Hindlimb muscle (tissue), 1 donor: ENCODE results near the gene SLC39A1. TPM values are rescaled to one million over a fixed set of nuclear protein-coding genes. Genes with fewer than 3 reads are reported as not detected.
A peak's percentile ranks its signal among the peaks of the same experiment; 100 is the strongest.

Experiments used
- DNase-seq: peaks from one replicate; pipeline ENCODE4 v3.0.0-alpha.2; 2013
- polyA plus RNA-seq: library from polyadenylated mRNA; unstranded; fragments of 120-200 nt; gene quantifications from one replicate; pipeline ENCODE4 v1.2.1, GENCODE V29; 2013; ENCODE audit not compliant: insufficient read length

Gene SLC39A1
- polyA plus RNA-seq, 1 donor, result 43.9 TPM

DNA sequence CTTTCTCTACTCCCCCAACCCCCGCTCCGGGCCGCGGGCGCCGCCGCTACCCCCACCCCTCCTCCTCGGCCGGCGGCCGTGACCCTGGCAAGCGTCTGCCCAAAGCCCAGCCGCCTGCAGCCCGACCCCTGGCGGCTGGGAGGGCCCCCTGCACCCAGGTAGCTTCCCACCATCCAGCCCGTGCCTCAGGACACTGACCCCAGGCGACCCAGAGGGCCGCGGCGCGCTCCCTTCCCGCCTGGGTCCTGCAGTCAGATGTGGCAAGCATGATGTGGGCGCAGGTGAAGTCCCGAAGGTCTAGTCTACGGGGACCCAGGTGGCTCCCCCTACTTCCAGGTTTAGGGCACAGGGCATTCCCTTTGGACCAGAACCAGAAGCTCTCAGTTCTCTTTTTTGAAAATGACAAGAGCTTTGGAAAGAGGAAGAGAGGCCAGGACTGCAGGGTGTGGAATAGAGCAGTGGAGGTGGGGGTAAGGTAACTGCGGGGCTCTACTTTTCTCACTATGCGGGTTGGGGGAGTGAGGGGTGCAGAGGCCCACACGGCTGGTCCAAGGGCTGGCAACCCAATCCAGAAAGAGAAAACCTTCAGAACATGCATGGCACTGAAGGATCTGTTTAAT lies 16.6 kb downstream of the SLC39A1 start, which contains the start of gene DENND4B:
Gene DENND4B, minus strand, starts transcription at position 97 of the 620 bp plus-strand sequence. CDS start 2,344 bp downstream, outside the sequence.
- DNase-seq, result peak; percentile 88

DNA sequence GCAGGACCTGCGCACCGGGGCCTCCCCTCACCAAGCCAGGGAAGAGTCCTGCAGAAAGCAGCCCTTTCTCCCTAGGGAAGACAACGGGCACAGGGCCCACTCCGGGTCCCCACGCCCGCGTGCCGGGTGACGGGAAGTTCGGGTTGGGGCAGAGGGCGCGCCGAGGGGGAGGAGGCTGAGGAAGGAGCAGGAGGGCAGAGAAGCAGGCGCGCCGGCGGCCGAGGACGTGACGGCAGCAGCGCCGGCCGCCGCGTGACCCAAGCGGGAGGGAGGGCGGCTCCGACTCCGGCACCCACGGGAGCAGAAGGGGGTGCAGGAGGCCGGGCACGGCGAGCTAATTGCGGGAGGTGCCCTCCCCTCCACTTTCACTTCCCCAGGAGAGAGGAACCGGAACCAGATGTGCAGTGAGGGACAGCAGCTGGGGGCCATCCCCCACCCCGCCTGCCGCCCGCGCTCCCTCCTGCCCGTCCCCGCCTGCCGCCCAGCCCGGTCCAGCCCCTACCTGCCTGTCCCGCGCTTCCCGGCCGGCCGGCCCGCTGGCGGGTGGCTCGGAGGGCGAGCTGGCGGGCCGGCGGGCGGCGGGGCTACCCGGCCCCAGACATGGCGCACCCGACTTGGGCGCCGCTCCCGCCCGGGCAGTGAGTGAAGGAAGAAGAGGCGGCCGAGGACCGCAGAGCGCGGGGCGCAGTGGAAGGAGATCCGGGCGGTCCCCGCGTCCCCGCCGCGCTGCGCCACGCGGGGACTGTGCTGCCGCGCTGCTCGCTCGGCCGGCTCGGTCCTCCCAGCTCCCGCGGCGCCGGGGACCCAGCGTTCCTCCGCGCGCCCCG lies 17.3 kb downstream of the SLC39A1 start:
- DNase-seq, result peak; percentile 74

DNA sequence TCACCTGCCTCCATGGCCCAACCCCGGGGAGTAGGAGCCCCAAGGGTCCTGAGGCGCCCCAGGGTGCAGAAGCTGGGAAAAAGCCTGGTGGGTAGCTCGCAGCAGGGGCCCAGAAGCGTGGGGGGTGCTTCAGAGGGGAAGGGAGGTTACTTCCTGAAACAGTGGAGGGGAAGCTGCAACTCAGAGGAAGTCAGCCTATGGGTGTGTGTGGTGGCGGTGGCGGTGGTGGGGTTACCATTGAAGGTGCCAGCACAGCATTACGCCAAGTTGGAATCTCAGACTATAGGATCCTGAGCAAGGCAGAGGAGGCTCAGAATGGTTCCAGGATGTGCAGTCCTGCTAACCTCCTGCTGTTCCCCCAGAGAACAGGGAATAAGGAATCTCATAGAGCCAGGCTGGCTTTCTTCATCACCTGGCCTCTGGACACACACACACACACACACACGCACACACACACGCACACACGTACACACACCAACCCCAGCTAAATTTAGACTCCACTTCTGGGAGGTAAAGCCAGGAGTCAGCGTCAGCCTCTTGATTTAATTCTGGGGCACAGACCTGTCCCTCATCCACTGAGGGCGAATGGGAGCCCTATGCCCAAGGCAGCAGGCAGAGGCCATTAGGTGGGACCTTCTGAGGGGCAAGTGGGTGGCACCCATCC lies 18.1 kb downstream of the SLC39A1 start:
- no peak for DNase-seq

DNA sequence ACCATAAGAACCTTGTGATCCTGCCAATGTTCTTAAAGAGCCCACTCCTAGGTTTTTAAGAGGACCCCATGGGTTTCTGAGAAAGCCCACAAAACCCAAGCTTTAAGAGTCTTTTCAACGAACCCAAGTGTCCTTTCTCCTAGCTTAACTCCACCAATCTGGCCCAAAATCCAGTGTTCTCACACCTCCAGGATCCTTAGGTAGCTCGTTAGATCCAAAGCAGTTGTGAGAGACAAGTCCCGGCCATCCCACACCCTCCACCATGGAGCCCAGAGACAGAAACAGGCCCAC lies 18.6 kb downstream of the SLC39A1 start:
- no peak for DNase-seq

DNA sequence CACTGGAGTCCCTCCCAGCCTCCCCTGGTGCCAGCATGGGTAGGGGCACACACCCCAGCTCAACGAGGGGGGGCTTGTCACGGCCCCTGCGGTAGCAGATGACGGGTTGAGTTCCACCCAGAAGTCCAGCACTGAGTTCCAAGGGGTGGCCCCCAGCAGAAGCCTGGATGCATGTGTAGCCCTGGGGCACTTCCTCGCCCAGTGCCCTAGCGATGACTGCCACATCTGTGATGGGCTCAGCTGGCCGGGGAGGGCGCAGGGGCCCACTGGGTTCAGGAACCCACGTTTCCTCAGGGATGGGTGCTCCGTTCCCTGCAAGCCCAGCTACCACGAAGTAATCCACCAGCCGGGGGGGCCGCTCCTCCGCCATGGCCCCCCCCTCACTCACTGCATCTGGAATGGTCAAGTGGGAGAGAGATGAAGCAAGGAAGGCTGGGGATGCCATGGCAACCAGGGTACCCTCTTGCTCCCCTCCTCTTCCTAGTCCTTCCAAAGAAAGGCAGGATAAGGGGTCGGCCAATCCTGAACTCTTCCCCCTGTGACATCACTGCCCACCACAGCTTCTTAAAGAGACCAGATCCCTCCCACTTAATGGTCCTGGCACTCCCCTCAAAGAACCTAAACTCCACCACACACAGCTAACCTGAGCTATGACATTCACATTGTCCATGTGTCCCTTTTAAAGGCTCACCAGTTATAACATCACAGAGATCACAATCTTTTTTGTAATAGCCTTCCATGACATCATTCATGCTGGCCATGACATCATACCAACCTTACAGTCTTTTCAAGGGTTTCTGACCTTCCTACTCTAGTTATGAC lies 19.1 kb downstream of the SLC39A1 start:
- no peak for DNase-seq

DNA sequence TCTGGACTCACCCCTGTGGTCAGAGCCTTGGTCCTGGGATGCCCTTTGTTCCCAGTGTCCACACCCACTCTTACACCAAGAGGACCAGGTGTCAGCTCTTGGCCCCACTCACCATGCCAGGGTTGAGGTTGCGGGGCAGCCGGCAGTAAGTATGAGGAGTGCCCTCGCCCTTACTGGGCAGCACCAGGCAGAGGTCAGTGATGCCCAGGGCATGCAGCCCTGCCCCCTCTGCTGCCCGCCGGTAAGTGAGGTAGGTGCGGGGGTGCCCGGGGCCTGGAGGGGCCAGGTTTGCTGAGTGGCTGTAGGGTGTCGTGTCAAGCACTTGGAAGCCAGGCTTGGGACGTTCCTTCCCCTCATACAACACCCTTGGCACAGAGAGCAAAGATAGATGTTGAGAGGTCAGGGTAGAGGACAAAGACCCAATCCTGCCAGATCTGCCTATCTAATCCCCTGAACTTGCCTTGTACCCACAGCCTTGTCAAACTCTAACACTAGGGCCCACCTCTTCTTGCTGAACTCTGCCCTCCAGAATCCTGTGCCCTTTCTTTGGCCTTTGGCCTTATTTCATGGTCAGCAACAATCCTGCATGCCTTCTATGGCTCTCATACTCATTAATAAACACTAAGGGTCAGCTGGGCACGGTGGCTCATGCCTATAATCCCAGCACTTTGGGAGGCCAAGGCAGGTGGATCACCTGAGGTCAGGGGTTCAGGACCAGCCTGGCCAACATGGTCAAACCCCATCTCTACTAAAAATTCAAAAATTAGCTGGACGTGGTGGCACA lies 20.4 kb downstream of the SLC39A1 start:
- DNase-seq, result no peak

DNA sequence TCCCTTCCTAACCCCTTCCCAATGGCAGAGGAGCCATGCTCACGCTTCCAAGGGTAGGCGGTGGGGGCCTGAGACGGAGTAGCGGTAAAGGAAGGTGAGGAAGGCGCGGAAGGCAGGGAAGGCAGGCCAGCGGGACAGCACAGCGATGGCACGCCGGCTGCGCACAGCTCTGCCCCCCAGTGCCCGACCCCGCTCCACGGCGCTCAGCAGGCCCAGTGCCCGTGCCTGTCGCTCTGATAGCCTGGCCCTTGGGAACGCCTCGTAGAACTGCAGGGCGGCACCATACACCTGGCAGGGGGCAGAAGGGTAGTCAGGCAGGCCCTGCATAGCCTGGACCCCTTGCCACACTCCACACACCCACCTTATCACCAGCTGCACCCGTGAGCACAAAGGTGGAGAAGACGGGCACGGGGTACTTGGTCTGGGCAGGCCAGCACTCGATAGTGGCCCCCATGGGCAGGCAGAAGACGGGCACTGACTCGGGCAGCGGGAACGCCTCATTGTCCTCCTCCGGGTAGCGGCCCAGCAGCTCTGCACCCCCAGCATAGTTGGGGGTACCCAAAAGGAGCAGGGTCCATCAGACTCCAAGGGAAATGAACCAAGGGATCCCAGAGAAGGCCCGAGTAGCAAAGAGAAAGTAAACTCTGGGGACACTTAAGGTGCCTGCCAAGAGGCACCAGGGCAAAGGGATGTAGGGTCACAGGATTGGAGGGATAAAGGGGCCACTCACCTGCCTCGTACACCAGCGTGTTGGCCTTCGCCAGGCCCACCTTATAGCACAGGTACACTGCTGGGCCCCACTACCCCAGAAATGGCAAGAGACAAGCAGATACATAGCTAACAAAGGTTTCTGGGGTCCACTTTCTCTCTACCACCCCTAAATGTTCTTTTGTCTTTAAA lies 21.3 kb downstream of the SLC39A1 start:
- no peak for DNase-seq

DNA sequence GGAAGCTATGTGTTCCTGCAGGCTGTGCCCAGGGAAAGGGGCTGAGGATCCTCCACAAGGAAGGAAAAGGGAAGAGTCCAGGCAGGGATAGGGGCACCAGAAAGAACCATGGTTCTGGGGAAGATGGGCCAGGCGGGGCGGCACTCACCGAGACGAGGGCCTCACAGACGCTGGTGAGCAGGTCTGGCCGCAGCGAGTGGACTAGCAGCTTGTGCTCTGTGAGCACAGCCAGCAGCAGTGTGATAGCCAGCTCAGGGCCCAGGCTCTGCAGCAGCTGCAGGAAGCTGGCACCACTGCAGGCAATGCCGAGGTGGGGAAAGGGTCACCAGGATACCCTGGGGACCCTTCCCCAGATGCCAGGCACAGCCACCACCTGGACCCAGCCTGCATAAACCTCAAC lies 22.6 kb downstream of the SLC39A1 start:
- DNase-seq, result no peak

DNA sequence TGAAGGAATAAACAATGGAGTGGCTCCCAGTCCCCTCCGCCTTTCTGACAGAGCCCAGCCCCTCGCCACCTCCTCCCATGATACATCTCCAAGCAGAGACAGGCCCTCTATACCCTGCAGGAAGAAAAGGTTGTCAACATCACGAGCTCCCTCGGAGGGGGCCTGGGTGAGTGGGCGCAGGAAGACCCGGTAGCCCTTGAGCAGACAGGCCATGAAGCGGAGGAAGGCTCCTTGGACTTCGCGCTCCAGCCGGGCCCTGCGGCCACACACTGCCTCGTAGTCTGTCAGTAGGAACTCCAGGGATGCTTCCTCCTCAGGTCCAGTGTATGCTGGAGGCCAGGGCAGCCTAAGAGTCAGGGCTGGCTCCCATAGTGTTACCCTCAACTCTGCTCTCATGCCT lies 23.9 kb downstream of the SLC39A1 start:
- no peak for DNase-seq

DNA sequence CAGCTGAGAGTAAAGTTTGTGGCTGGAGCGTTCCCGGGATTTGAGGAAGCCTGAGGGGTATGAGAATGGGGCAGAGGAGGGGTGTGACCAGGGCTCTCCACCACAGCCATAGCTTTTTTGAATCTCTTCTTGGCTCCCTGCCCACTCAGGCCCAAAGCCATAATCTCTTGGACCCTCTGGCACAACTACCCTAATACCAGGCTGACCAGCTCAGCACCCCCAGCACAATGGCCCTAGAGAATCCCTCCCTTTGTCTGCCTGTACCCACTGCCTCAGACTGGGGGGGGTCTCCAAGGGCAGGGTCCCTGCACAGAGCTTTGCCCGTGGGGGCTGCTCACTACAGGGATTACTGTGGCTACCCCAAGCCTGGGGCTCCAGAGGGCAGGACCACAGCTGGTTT lies 24.3 kb downstream of the SLC39A1 start:
- no peak for DNase-seq

DNA sequence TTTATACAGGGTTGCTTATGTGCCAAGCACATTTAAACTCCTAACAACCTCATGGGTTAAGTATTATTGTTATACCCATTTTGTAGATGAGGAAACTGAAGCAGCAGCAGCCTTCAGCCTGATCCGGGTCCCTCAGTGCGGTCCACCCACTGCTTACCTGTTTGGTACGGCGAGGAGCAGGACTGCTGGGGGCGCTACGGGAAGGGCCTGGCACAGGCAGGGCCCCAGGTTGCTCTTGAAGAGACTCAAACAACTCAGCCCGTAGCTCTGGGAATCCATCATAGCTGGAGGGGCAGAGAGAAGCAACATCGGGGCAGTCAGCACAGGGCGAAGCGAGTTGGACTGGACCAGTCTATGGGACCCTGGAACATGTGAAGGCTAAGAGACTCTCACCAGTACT lies 26.0 kb downstream of the SLC39A1 start:
- DNase-seq, result no peak

DNA sequence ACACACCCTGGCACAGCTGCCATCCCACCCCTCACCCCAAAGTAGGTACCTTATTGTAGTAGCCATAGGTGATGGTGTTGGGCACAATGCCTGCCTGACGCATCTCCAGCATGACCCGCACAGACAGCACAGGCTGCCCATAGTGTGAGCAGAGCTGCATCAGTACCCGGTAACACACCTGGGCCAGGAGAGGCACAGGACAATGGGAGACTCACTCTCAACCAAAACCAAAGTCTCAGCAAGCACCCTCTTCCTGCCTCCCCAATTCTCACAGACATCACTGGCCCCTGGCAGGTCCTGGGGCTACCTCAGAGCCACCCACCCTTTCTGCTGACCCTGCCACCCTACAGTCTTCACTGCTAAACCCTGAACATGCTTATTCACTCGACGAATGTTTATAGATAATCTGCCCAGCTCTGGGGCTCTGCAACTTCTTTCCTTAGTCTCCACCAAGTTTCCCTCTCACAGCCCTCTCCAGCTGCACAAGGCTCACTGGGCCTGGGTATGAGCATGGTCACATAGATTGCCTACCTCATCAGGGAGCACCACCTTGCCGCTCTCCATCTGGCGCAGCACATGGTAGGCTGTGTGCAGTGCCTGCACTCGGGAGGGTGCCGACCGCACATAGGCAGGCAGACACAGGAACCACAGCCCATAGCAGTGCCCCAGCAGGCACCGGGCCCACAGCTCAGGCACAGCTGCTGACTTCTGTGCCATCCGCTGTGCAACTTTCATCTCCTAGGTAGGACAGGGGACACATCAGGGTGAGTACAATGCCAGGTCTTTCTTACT lies 27.1 kb downstream of the SLC39A1 start:
- DNase-seq, result no peak

DNA sequence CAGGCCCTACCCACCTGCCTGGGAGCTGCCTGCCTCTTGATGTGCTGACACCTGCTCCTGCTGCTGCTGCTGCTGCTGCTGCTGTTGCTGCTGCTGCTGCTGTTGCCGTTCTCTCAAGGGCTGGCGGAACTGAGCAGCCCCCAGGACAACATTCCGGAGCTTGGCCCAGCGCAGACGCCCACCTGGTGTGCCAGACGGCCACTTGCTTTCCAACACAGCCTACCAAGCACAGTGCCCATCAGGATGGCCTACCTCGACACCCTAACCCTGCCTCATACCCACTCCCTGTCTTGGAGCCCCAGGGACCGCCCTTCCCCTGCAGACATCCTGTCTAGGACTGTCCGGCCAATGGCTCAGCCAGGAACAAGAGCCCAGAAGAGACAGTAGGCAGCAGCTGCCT lies 28.6 kb downstream of the SLC39A1 start:
- no peak for DNase-seq

DNA sequence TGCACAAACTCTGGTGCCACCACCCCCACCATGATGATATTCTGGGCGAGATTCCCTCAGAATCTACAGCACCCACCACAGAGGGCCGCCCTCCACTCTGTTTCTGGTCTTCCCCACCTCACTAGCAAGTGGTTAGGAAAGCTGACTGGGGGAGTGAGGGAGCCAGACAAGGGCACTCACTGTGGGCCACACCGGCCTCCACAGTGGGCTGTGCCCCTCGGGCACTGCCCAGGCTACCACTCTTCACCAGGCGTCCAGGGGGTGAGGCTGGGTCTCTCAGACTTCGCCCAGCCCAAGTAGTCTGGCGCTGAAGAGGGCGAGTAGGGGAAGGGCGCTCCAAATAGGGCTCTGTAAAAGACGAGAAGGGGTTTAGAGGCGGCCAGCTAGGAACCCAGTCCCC lies 29.4 kb downstream of the SLC39A1 start:
- DNase-seq, result no peak

DNA sequence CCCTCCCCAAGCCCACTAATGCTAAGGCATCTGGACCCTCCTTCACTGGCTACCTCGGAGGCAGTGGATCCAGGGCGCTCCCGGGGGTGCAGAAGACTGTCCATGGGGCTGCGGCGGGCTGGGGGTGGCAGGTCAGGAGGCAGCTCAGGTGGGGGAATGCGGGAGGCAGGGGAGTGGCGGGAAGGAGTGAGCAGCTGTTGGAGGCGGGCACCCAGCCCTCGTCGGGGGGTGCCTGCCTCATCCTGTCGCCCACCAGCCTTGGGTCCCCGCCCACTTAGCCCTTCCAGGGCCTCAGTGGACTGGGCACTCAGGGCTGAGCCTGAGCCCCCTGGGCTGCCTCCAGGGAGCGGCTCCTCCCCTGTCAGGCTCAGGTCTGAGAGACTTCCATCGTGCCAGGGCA lies 29.9 kb downstream of the SLC39A1 start:
- no peak for DNase-seq

DNA sequence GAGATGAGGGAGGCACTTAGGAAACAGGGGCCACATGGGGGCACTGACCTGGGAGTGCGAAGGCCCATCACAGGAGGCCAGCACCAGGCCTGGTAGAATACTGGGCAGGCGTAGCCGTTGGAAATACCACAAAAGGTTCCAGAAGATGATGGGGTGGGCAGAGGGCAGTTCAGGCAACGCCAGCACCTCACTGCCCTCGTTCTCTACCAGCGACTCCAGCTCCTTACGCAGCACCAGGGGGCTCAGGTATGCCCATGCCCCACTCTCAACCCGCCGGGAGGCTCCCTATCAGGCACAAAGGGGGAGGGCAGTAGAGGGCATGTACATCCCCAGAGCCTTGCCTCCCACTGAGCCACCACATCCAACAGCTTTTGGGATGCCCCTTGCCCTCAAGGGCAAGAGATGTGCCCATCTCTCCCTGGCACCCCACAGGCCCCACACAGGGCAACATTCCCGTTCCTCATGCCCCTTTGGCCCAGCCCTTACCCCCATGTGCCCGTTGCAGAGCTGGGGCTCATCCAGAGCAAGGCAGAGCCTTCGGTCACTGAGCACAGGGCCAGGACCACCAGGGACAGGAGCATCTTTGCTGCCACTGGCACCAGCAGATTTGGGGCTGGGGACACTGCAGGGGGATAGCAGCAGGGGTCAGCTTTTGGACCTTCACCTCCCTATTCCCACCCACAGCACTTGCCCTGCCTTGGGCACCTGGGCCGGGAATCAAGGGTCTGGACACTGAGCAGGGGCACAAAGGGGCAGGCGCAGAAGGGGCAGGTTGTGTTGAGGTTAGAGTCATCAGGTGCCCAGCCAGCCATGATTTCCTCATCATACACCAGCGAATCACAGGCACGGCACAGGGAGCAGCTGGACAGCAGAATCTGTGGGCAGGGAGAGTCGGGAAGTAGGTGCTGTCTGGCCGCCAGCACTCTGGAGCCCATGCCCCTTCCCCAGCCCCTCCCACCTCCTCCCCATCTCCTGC lies 30.9 kb downstream of the SLC39A1 start:
- no peak for DNase-seq

DNA sequence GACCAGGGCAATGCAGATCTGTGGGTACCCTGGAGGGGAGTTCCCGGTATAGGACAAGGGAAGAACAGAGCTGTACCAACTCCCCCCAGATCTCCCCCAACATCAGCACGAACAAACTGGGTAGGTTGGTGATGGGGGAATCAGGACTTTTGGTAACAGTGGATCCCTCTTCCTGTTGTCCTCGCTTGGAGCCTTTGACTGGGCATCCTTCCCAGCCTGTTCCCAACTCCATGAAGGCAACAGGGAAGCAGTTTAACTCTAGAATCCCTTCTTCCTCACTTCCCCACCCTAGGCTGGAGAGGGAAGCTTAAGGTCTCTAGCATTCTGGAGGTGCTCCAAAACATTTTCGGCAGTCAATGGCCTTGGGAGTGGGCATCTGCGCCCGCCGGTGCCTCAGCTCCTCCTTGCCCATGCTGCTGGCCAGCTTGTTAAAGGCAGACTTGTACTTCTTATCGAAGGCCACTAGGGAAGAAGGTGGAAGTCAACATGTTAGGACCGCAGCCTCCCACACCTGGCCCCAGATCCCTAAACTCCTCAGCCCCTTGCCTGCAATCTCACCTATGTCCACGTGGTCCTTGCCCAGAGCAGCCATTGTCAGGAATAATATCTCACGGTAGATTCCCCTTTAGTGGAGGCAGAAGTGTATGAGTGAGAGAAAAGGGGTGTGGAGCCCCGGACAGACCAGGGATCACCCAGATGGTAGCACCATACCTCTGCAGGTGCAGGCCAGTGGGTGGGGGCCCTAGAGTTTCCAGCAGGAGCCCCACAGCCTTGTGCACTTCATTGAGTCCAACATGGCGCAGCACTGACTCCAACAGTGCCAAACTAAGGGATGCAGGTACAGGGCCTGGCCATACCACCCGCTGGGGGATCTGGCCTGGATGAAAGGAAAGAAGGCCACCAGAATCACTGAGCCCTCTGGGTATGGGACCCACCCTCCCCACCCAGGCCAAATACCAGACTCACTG lies 33.1 kb downstream of the SLC39A1 start:
- DNase-seq, result no peak

DNA sequence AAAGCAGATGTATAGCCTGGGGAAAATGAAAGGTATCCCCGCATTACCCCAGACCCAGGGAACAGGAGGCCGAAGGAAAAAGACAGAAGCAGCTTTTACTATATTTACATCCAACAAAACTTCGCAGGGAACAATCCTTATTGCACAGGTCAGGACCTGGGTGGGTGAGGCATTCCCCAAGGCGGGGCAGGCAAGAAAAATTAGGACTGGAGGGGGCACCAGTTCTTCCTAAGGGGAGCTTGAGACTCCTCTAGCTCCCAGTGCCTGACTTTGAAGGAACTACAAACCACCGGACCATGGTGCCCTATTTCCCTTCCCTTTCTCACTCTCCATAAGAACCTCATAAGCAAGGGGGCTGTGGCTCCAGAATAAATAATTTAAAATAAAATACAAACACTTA lies 33.9 kb downstream of the SLC39A1 start:
- DNase-seq, result no peak
